ENCODE data around the gene KMT2E.

The KMT2E gene

DNA sequence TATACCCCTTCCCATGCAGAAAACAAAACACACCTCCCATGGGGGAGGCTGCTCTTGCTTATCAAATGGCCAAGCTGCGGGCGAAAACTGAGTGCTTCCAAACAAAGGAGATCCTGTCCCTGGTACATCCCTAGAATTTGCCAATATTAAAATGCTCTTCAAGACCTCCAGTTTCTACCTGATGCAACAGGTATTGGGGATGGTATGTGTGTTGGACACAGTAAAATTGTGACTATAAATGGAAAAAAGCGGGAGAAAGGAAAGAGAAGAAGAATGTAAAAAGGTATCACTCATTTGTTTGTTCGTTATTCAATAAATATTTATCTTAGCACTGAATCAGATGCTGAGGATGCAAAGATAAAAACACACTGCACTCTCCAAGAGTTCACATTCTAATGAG, 123.9 kb downstream of the KMT2E start:
- TF ChIP-seq, protein P1, sequence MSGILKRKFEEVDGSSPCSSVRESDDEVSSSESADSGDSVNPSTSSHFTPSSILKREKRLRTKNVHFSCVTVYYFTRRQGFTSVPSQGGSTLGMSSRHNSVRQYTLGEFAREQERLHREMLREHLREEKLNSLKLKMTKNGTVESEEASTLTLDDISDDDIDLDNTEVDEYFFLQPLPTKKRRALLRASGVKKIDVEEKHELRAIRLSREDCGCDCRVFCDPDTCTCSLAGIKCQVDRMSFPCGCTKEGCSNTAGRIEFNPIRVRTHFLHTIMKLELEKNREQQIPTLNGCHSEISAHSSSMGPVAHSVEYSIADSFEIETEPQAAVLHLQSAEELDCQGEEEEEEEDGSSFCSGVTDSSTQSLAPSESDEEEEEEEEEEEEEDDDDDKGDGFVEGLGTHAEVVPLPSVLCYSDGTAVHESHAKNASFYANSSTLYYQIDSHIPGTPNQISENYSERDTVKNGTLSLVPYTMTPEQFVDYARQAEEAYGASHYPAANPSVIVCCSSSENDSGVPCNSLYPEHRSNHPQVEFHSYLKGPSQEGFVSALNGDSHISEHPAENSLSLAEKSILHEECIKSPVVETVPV (CRISPR knock-in tag; IDR thresholded peaks at IDR 0.05): no peak
- no peak for TF ChIP-seq ZFP30 (CRISPR knock-in tag; IDR thresholded peaks at IDR 0.05)
- no peak for TF ChIP-seq CSDC2 (CRISPR knock-in tag; IDR thresholded peaks at IDR 0.05)
- TF ChIP-seq ARNTL (CRISPR knock-in tag; IDR thresholded peaks at IDR 0.05; ENCODE audit: borderline replicate concordance, low read depth): no peak
- TF ChIP-seq, protein P2, sequence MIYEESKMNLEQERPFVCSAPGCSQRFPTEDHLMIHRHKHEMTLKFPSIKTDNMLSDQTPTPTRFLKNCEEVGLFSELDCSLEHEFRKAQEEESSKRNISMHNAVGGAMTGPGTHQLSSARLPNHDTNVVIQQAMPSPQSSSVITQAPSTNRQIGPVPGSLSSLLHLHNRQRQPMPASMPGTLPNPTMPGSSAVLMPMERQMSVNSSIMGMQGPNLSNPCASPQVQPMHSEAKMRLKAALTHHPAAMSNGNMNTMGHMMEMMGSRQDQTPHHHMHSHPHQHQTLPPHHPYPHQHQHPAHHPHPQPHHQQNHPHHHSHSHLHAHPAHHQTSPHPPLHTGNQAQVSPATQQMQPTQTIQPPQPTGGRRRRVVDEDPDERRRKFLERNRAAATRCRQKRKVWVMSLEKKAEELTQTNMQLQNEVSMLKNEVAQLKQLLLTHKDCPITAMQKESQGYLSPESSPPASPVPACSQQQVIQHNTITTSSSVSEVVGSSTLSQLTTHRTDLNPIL (CRISPR knock-in tag; IDR thresholded peaks at IDR 0.05; ENCODE audit: low read depth): no peak
- TF ChIP-seq ZFP3 (CRISPR knock-in tag; IDR thresholded peaks at IDR 0.05): no peak
- no peak for ATAC-seq

DNA sequence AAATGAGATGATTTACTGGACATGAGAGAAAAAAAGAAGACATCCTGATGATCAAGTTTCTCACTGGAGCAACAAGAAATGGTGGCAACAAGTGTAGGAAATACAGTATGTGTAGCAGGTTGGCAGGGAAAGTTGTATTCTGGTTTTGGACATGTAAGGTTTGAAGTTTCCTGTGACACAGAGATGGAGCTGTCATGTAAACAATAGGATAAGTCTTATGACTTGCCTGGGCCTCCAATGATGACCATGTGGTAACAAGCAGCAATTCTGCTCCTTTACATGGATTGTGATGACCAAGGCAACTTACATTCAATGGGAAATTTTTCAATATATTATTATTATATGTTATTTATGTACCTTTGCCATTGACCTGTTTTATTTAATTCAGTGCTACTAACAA, 125.4 kb downstream of the KMT2E start:
- ATAC-seq: no peak
- no peak for TF ChIP-seq ZFP30 (CRISPR knock-in tag; IDR thresholded peaks at IDR 0.05)
- no peak for TF ChIP-seq ZC3H10 (CRISPR knock-in tag; IDR thresholded peaks at IDR 0.05)
- TF ChIP-seq ZNF8 (CRISPR knock-in tag; IDR thresholded peaks at IDR 0.05): no peak
- no peak for TF ChIP-seq ESRRG (CRISPR knock-in tag; IDR thresholded peaks at IDR 0.05)
- TF ChIP-seq ZNF70 (CRISPR knock-in tag; IDR thresholded peaks at IDR 0.05): no peak
- no peak for TF ChIP-seq CSDC2 (CRISPR knock-in tag; IDR thresholded peaks at IDR 0.05)
- no peak for TF ChIP-seq SNAI2 (CRISPR knock-in tag; IDR thresholded peaks at IDR 0.05)
- no peak for TF ChIP-seq GLIS3 (CRISPR knock-in tag; IDR thresholded peaks at IDR 0.05)
- no peak for TF ChIP-seq BACH2 (CRISPR knock-in tag; IDR thresholded peaks at IDR 0.05; ENCODE audit: borderline replicate concordance)
- no peak for TF ChIP-seq OSR1 (CRISPR knock-in tag; IDR thresholded peaks at IDR 0.05)
- TF ChIP-seq, protein P3, sequence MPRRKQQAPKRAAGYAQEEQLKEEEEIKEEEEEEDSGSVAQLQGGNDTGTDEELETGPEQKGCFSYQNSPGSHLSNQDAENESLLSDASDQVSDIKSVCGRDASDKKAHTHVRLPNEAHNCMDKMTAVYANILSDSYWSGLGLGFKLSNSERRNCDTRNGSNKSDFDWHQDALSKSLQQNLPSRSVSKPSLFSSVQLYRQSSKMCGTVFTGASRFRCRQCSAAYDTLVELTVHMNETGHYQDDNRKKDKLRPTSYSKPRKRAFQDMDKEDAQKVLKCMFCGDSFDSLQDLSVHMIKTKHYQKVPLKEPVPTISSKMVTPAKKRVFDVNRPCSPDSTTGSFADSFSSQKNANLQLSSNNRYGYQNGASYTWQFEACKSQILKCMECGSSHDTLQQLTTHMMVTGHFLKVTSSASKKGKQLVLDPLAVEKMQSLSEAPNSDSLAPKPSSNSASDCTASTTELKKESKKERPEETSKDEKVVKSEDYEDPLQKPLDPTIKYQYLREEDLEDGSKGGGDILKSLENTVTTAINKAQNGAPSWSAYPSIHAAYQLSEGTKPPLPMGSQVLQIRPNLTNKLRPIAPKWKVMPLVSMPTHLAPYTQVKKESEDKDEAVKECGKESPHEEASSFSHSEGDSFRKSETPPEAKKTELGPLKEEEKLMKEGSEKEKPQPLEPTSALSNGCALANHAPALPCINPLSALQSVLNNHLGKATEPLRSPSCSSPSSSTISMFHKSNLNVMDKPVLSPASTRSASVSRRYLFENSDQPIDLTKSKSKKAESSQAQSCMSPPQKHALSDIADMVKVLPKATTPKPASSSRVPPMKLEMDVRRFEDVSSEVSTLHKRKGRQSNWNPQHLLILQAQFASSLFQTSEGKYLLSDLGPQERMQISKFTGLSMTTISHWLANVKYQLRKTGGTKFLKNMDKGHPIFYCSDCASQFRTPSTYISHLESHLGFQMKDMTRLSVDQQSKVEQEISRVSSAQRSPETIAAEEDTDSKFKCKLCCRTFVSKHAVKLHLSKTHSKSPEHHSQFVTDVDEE (CRISPR knock-in tag; IDR thresholded peaks at IDR 0.05): no peak
- TF ChIP-seq, protein P4, sequence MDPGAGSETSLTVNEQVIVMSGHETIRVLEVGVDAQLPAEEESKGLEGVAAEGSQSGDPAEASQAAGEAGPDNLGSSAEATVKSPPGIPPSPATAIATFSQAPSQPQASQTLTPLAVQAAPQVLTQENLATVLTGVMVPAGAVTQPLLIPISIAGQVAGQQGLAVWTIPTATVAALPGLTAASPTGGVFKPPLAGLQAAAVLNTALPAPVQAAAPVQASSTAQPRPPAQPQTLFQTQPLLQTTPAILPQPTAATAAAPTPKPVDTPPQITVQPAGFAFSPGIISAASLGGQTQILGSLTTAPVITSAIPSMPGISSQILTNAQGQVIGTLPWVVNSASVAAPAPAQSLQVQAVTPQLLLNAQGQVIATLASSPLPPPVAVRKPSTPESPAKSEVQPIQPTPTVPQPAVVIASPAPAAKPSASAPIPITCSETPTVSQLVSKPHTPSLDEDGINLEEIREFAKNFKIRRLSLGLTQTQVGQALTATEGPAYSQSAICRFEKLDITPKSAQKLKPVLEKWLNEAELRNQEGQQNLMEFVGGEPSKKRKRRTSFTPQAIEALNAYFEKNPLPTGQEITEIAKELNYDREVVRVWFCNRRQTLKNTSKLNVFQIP (CRISPR knock-in tag; IDR thresholded peaks at IDR 0.05; ENCODE audit: borderline replicate concordance, low read depth): no peak
- no peak for TF ChIP-seq RARB (CRISPR knock-in tag; IDR thresholded peaks at IDR 0.05)
- TF ChIP-seq, protein P1 (CRISPR knock-in tag; IDR thresholded peaks at IDR 0.05): no peak
- no peak for TF ChIP-seq ZNF565 (CRISPR knock-in tag; conservative IDR thresholded peaks at IDR 0.05; ENCODE audit: low read depth)
- TF ChIP-seq TCF4 (CRISPR knock-in tag; IDR thresholded peaks at IDR 0.05; ENCODE audit: borderline replicate concordance): no peak
- TF ChIP-seq, protein P5, sequence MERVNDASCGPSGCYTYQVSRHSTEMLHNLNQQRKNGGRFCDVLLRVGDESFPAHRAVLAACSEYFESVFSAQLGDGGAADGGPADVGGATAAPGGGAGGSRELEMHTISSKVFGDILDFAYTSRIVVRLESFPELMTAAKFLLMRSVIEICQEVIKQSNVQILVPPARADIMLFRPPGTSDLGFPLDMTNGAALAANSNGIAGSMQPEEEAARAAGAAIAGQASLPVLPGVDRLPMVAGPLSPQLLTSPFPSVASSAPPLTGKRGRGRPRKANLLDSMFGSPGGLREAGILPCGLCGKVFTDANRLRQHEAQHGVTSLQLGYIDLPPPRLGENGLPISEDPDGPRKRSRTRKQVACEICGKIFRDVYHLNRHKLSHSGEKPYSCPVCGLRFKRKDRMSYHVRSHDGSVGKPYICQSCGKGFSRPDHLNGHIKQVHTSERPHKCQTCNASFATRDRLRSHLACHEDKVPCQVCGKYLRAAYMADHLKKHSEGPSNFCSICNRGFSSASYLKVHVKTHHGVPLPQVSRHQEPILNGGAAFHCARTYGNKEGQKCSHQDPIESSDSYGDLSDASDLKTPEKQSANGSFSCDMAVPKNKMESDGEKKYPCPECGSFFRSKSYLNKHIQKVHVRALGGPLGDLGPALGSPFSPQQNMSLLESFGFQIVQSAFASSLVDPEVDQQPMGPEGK (CRISPR knock-in tag; IDR thresholded peaks at IDR 0.05; ENCODE audit: borderline replicate concordance): no peak

DNA sequence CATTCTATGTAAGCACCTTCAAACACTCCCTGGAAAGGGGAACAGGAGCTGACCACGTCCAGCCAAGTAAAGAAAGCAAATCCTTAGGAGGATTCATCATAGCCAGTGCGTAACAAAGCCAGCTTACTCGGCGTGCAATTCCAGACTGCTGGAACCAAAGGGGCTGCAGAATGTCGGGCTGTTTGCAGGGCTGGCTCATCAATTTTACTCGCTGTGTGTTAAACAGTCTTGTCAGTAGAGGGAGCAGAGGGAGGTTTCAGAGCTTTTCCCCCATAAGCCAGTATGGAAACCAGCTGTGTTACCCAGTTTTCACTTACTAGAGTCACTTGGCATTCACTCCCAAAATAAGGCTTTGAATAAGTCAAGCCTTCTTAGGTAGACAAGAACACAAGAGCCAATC, 127.1 kb downstream of the KMT2E start:
- TF ChIP-seq ZC3H10 (CRISPR knock-in tag; IDR thresholded peaks at IDR 0.05): no peak
- ATAC-seq: peak; percentile 86

Data from SK-N-SH treated with all-trans-retinoic acid at 6 μM for 48 hours (cell line).